NCI-H2196 (cell line): ENCODE measurements around the gene ERMN.
A peak's percentile ranks its signal among the peaks of the same experiment; 100 is the strongest.

Source experiments
- DNase-seq: peaks from one replicate; lab custom pipeline; 2025; ENCODE audit not compliant: unreplicated experiment; lab: John Stamatoyannopoulos, UW

ERMN gene

GRCh38 chr2:157333304-157334047 lies 7.9 kb upstream of the ERMN start:
- no peak for DNase-seq

- peak; percentile 33 for DNase-seq
These were observed 3.9 kb upstream of the ERMN start for GRCh38 chr2:157329524-157329923.

GRCh38 chr2:157327621-157328500 lies 2.2 kb upstream of the ERMN start:
- DNase-seq = peak; percentile 72

GRCh38 chr2:157327200-157327599 lies 1.6 kb upstream of the ERMN start:
- DNase-seq = no peak

- DNase-seq = no peak
These were observed 1.1 kb upstream of the ERMN start for GRCh38 chr2:157326698-157327097.

- no peak for DNase-seq
These were observed 1.2 kb downstream of the ERMN start for GRCh38 chr2:157324331-157324843.

- DNase-seq = no peak
These were observed 3.2 kb downstream of the ERMN start for GRCh38 chr2:157322432-157322831.

- no peak for DNase-seq
These were observed 4.2 kb downstream of the ERMN start for GRCh38 chr2:157321466-157321865.

- DNase-seq = no peak
These were observed 5.2 kb downstream of the ERMN start for GRCh38 chr2:157320409-157320808.

GRCh38 chr2:157319795-157320194 lies 5.8 kb downstream of the ERMN start:
- DNase-seq = no peak

- no peak for DNase-seq
These were observed 6.7 kb downstream of the ERMN start for GRCh38 chr2:157318884-157319283.

- DNase-seq = no peak
These were observed 9.7 kb downstream of the ERMN start for GRCh38 chr2:157315901-157316300.

- DNase-seq = no peak
These were observed 12.6 kb downstream of the ERMN start for GRCh38 chr2:157312866-157313486.

GRCh38 chr2:157311706-157312105 lies 13.9 kb downstream of the ERMN start:
- no peak for DNase-seq

GRCh38 chr2:157309878-157310277 lies 15.7 kb downstream of the ERMN start:
- DNase-seq = no peak

GRCh38 chr2:157307021-157307420 lies 18.6 kb downstream of the ERMN start:
- no peak for DNase-seq

GRCh38 chr2:157305723-157306110 lies 19.9 kb downstream of the ERMN start:
- DNase-seq = no peak

- DNase-seq = no peak
These were observed 20.6 kb downstream of the ERMN start for GRCh38 chr2:157304811-157305722.

- DNase-seq = no peak
These were observed 22.0 kb downstream of the ERMN start for GRCh38 chr2:157303612-157304011.

GRCh38 chr2:157302492-157303099 lies 23.0 kb downstream of the ERMN start:
- peak; percentile 79 for DNase-seq
